GM19099 (cell line): ENCODE results near the gene SLC22A31.

ENCODE experiments used
- POLR2A ChIP-seq: IDR thresholded peaks from 3 replicates; pipeline ENCODE4 v1.6.1; 2011; ENCODE audit warnings: low read depth; ENCODE audit not compliant: insufficient read length; ENCODE audit errors: extremely low read depth

SLC22A31 gene

GRCh38 chr16:89150090-89150835, 50.1 kb downstream of the SLC22A31 start:
- no peak for TF ChIP-seq POLR2A

- TF ChIP-seq POLR2A, result no peak
These were observed 51.0 kb downstream of the SLC22A31 start for GRCh38 chr16:89149386-89149785.

- TF ChIP-seq POLR2A, result no peak
These were observed 53.1 kb downstream of the SLC22A31 start for GRCh38 chr16:89147085-89147817.

GRCh38 chr16:89146211-89147005, 53.9 kb downstream of the SLC22A31 start:
- TF ChIP-seq POLR2A, result no peak
